GM21576 (cell line): ENCODE measurements around the gene ADSS2.
"Not testable (repeated sequence)": the region's sequence is repeated elsewhere in the genome, so short reads cannot be mapped to it uniquely, and the experiment has no call there.

Experiments
- ATAC-seq: cut with Tn5 transposase; IDR thresholded peaks from one replicate; pipeline ENCODE4 v1.9.1; 2021; ENCODE audit warnings: mild to moderate bottlenecking, moderate library complexity; ENCODE audit not compliant: unreplicated experiment

ADSS2 gene

DNA sequence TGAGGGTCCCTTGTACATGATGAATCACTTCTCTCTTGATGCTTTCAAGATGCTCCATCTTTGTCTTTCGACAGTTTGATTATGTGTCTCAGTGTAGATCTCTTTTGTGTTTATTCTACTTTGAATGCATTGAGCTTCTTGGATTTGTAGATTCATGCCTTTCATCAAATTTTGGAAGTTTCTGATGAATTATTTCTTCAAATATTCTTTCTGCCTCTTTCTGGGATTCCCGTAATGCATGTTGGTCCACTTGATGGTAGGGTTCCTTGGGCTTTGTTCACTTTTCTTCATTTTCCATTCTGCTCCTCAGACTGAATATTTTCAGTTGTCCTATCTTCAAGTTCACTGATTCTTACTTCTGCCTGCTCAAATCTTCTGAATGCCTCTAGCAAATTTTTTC lies 50.7 kb downstream of the ADSS2 start:
- no peak for ATAC-seq

DNA sequence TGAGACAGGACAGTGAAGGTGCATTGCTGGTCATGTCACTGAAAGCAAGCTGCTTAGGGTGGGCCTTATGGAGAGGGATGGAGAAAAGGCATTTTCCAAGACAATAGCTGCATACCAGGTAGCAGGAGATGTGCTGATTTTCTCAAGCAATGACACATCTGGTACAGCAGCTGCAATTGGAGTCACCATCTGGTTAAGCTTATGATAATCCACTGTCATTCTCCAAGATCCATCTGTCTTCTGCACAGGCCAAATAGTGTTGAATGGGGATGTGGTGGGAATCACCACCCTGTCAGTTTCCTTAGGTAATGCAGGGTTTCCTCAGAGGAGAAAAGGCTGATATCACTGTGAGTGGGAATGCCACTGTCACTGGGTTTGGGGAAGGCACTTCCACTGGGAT lies 54.6 kb downstream of the ADSS2 start:
- ATAC-seq, result no peak

DNA sequence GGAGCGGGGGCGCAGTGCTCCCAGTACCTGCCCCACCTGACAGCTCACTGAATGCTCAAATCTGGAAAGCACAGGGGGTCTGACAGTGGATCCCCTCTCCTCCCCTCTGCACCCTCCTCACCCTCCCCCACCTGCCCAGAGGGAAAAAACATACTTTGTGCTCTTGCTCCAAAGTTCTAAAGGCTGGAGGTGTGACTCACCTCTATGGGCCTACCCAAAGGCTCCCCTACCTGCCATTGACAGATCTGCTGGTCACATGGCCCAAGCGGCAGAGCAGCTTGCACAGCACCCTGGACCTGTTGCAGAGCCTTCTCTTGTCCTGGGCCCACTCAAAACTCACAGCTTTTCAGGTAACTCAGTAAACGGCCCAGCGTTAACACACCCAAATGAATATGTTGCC lies 55.7 kb downstream of the ADSS2 start:
- no peak for ATAC-seq

DNA sequence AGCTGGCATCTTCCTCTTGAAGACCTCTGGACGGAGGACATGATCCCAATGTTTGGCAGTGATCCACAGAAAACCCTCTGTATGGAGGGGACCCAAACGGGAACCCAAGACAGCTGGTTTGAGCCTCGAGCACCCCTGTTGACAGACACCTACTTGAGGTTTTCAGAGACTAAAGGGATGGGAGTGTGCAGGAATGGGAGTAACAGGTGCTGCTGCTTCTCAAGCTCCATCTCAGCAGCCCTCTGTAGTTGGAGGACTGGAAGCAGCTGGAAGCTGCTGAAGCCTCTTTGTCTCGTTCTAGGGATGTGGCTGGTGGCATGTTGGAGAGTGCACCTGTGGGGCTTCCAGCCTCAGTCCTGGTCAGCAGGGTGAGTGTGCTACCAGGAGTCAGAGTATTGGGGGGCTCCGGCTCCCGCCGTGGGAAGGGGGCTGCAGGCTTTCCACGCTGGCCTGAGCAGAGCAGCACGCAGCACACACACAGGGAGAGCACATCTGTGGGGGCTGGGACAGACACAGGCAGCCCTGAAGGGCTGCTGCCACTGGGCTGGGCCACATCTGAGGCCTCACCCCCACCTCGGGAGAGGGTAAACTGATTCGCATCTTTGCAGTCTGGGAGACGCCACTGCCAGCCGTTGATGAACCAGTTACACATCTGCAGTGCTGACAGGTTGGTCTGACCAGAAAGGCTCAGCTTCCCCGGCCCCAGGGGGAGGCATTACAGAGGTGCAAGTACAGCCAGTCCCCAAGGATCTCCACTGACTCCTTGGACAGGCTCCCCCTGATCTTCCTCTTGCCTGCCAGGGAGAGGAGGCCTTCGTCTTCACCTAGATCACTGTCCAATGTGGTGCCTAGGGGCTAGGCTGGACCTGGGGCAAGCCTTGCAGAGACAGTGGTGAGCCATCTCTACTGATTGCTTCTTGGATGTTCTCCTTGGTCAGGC lies 56.6 kb downstream of the ADSS2 start:
- no peak for ATAC-seq

DNA sequence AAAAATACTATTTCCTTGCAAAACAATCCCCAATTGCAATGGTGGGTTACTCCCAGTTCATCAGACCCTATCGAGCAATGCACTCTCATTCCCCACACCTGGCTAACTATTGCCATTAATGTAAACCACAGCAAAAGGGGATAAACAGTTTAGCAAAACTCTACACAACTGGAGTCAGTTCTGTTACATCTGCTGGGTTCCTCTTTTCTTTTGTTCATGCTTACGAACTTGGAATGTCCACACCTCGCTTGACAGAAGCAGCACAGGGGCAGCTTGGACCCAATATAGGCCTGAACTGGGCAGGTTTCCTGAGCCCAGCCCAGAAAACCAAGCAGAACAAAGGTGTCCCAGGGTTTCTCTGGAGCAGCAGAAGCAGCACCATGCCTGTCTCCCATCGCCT lies 57.4 kb downstream of the ADSS2 start:
- ATAC-seq, result no peak

DNA sequence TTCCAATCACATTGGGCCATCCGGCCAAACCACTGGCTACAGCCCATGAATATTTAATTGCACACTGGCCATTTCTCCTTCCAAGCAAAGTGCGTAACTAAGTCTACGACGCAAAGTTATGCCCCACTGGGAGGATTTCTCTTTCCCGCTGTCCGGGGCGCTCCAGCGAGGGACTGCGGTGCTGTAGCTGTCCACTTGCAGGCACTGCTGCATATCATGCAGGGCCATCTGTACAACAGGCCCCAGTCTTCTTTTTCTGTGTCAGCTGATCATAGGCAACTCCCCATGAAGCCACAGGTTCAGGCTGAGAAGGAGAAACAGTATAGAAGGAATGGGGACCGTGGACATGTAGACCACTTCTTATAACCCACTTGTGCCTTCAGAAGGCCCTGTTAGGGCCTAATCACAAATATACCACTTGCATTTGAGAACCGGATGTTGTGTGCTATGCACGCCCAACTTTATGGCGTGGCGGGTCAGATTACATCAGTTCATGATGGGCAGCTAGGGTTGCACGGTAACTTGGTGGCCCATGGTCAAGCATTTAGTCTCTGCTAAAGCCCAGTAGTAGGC lies 58.0 kb downstream of the ADSS2 start:
- ATAC-seq, result no peak

DNA sequence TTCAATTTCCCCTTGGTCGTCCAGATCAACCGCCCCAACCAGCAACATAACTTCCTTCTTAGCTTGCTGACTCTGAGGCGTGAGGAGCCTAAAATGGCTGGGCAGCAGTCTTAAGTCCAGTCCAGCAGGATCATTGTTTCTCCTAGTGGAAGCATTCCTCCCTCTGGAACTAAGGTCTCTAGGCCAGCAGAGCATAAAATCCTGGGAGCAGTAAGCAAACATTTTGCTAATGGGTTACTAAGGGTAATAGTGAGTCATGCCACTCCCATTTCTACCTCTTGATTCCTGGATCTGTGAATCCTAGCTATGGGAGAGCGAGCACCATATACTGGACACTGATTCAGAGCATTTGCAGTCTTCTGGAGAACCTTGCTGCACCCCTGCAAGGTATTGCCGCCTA lies 59.9 kb downstream of the ADSS2 start:
- ATAC-seq, result no peak

DNA sequence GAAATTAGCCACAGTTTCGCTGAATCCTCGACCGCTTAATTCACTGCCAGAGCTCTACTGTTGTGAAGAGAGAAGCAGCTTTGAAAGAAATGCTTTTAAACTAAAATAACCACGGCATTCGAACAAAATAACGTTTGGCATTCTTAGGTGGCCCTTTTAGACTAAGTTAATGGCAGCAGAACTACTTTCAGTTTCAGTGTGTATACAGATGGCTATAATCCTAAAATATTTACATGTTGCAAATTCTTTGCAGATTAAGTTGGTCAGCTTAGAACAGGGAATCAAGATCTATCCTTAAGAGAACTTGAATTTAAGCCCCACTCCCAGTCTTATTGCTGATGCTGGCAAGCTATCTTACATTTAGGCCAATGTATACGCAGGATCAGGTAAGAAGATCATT lies 62.7 kb downstream of the ADSS2 start:
- no peak for ATAC-seq

DNA sequence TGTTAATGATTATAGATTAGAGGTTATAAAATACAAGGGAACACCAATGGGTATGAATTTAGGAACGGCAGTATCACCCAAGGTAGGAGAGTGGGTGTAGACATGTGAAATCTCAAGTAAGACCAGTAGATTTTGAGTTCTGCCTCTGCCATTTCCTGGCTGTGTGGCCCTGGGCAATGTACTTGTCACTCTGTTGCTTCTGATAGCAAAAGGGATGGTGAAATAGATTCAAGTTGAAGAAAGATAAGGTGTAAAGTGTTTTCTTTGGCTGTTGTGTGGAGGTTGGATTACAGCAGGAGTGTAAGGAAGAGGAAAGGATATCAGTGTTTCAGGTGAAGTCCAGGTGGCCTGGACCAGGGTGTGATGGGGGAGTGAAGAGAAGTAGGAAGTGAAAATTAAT lies 64.3 kb downstream of the ADSS2 start:
- ATAC-seq, result no peak

DNA sequence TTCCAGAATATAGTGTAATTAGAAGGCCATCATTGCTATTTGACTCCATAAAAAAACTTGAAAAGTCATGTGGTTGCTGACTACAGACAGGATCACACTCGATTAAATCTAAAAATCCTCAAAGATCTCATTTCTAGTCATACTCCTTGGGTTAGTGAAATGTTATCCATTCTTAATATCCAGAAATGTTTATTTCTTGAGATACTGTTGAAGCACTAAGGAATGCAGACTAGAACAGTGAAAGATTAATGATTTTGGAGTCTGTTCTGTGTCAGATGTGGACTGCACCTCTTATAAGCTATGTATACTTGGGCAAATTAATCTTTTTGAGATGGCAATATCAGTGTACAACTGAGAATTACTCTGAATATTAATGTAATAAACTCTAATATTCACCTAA lies 65.1 kb downstream of the ADSS2 start:
- ATAC-seq, result no peak

DNA sequence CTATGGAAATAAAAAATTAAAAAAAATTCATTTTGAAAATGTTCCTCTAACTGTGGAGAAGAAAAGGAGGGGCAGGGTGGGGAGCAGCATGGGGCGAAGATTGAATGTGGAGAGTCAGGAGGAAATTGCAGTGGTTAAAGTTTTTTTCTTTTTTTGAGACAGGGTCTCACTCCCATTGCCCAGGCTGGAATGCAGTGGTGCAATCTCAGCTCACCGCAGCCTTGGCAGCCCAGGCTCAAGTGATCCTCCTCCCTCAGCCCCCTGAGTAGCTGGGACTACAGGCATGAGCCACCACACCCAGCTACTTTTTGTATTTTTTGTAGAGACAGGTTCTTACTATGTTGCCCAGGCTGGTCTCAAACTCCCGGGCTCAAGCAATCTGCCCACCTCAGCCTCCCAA lies 67.6 kb downstream of the ADSS2 start:
- ATAC-seq, result no peak

DNA sequence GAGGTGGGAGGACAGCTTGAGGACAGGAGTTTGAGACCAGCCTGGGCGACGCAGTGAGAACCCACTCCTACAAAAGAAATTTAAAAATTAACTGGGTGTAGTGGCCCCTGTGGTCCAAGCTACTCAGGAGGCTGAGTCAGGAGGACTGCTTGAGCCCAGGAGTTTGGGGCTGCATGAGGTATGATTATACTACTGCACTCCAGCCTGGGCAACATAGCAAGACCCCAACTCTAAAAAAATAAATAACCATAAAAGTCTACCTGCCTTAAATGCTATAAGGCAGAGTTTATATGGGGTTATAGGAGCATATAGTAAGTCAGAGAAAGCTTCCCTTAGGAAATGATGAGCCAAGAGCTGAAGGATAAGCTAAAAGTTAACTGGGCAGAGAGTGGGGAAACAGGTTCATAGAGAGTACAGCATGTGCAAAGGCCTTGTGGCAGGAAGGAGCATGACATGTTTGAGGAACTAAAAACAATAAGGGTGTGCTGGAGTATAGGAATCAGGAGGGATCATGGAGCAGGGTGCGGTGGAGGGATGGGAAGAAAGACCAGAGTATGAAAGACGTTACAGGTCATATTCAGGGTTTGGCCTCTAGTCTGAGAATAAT lies 68.3 kb downstream of the ADSS2 start:
- ATAC-seq, result no peak

DNA sequence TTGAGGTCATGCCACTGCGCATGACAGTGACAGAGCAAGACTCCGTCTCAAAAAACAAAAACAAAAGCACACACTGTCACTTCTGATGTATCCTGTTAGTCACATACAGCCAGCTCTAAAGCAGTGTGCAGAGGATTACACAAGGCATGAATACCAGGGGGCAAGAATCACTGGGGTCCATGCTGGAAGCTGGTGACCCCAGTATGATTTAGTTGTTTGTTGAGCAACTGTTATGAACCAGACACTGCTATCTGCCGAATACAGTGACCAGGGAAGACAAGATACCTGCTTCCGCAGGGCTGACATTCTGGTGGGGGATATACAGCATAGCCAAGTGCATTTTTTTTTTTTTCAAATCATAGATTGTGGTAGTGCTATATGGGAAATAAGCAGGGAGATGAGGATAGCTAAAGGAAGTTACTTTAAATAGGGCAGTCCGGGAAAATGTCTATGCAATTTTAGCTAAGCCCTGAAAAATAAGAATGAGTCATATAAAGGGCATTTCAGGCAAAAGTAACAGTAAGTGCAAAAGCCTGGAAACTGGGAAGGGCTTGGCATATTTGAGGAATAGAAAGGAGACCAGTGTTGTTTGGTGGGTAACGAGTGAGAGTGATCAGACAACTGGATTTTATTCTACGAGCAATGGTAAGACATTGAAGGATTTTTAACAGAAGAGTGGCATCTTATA lies 69.7 kb downstream of the ADSS2 start:
- no peak for ATAC-seq

DNA sequence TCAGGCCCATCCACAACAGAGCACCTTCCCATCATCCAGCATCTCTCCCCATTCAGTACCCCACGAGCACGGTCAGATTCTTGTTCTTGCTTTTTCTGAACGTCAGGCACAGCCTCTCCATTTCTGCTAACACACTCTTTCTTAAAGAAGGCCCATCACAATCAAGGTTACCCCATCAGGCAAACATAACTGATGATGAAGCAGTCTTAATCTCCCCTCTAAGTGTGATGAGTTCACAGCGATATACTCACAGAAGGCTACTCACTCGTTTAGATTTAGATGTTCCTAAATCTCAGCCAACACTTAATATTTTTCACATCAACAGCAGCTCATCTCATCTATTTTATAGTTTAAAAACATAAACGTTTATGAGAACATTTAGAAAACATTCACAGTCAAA lies 75.6 kb downstream of the ADSS2 start:
- no peak for ATAC-seq

DNA sequence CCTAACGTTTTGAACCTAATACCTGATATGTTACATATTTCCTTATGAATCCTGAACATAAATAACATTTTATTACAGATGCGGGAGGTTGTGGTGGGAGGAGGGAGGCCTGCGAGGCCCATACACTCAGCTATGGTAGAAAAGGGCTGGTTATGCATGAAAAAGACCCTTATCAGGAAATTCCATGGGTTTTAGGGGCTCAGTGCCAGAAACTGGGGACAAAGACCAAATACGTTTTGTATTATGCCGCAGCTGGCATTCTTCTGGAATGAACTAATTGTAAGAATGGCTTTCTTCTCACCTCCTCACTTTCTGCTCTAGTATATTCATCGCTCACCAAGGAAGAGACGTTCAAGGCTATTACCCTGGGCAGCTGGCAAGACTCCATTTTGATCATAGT lies 76.7 kb downstream of the ADSS2 start:
- ATAC-seq, result no peak

DNA sequence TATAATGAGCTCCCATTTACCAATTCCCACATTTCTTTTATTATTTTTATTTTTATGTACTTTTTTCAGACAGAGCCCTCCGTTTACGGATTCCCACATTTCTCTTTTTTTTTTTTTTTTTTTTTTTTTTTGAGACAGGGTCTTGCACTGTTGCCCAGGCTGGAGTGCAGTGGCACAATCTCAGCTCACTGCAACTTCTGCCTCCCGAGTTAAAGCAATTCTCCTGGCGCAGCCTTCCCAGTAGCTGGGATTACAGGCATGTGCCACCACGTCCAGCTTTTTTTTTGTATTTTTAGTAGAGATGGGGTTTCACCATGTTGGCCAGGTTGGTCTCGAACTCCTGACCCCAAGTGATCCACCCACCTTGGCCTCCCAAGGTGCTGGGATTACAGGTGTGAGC lies 77.2 kb downstream of the ADSS2 start:
- not testable (repeated sequence) for ATAC-seq

DNA sequence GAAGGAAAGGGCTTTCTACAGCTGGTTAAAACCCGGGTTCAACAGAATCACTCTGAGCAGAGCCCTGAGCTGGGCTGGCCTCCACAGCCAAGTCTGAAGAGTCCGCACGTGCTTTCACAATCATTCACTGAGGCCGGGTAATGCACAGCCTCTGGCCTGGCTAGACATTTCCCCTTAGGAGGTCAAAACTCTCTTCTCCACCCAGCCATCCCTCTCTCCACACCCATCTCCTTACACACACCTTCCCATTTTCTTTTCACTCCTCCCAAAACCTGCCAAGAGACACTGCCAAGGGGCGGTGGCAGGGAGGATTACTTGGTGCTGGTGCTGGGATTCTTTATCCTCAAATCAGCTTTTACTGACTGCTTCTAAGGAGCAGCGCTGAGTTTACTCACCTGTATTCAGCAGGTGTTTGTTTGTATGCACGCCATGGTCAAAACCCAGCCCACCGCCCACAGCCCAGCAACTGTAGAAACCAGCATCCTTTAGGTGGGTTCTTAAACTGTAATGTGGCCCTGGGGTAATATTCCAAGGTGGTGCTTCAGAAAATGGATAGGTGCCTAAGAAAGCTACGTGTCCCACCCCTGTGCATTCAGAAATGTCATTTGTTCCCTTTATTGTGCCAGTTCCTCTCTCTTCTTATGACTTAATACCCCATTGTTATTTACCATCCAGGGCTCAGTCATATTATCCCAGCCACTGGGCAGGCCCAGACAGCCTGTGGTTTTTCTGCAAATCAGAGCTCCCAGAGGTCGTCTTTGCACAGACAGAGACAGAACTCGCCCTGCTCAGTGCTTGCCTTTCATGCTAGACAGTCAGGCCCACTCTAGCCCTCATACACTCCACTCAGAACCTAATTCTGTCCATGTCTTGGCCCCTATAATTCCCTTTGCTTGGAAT lies 80.2 kb downstream of the ADSS2 start:
- no peak for ATAC-seq

DNA sequence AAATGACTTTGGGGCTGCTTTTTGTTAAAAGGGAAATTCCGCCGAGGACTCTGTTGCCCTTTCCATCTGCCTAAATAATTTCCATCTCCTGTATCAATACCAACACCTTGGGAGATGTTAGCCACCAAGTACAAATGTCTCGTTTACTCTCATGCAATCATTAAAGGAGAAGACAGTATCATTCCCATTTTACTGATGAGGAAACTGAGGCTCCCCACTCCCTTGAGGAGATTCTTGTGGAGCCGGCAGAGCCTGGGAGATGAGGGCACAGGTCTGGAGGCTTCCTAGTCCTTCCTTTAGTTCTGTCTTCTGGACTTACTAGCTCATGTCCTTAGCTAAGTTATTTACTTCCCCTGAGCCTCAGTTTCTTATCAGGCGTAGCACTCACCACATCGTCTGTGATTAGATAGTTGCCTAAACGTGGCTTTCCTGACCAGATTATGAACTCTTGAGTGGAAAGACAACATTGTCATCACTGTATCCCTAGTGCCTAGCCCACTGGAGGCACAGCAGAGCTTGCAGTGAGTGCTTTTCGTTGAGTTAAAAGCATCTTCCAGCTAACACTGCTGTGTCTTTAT lies 81.6 kb downstream of the ADSS2 start:
- ATAC-seq, result no peak

DNA sequence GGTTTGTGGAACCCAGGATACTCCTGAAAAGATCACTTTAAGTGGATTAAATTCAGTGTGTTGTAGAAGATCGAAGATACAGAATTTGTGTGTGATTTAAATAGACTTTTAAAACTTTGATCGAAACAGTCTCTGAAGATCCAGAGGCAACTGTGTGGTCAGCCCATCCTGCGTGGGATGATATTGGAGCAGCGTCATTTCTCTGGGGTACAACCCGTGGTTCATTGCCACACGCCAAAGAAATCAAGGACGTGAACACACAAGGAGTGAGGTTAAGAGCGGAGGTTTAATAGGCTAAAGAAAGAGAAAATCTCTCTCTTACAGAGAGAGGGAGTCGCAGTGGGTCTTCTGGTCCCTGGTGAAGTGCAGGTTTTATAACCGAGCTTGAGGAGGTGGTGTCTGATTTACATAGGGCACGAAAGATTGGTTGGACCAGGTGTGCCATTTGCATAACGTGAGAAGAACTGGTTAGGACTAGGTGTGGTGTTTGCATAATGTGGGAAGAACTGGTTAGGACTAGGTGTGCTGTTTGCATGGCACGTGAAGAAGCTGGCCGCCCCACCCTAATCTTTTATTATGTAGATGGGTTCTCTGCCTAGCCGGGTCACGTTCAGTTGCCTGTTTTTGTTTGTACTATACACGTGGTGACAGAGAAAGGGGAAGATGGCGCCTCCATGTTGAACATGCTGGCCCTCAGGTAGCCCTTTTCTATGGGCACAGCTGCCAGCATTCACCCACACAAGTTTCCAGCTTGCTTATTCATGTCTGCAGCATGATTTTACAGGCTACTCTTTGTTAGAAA lies 82.3 kb downstream of the ADSS2 start:
- no peak for ATAC-seq
